Measurements from ENCODE around the gene NCAN. TPM values are rescaled to one million over a fixed set of nuclear protein-coding genes. Genes with fewer than 3 reads are reported as not detected.
"Not testable (repeated sequence)": the region's sequence is repeated elsewhere in the genome, so short reads cannot be mapped to it uniquely, and the experiment has no call there.

The NCAN gene
- total and polyA plus RNA-seq, 2 experiments from 2014 or later: 0.03 TPM; not detected in 1

DNA sequence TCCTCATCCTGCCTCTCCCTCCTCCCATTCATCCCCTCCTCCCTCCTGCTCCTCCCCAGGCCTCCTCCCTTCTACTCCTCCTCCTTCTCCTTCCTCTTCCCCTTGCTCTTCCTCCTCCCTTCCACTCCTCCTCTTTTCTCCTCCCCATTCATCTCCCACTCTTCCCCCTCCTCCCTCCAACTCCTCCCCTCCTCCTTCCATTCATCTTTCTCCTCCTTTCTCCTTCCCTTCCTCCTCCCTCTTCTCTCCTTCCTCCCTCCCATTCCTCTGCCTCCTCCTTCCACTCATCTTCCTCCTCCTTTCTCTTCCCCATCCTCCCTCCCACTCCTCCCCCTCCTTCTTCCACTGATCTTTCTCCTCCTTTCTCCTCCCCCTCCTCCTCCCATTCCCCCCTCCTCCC lies 27.9 kb downstream of the NCAN start:
- Histone ChIP-seq H3K27me3 (no peaks in the 10 kb centered on the region), H3K4me2 (no peak overlapping the region), H4K20me1 (ENCODE audit: insufficient read depth, poor library complexity, severe bottlenecking) (no peaks in the 10 kb centered on the region), H2AFZ (no peak overlapping the region), H3K27ac (no peak overlapping the region), H3K4me1 (ENCODE audit: insufficient read depth) (no peaks in the 10 kb centered on the region), H3K79me2 (no peaks in the 10 kb centered on the region), H3K4me3 (no peak overlapping the region), H3K9me3 (ENCODE audit: low read depth) (no peaks in the 10 kb centered on the region), H3K36me3 (replicated peaks; ENCODE audit: insufficient read depth, low read depth) (no peaks in the 10 kb centered on the region), H3K9me2 (replicated peaks; ENCODE audit: insufficient read depth) (no peaks in the 10 kb centered on the region)
- no peak for TF ChIP-seq EZH2 (IDR thresholded peaks at IDR 0.05; ENCODE audit: borderline replicate concordance)
- TF ChIP-seq, protein P1, sequence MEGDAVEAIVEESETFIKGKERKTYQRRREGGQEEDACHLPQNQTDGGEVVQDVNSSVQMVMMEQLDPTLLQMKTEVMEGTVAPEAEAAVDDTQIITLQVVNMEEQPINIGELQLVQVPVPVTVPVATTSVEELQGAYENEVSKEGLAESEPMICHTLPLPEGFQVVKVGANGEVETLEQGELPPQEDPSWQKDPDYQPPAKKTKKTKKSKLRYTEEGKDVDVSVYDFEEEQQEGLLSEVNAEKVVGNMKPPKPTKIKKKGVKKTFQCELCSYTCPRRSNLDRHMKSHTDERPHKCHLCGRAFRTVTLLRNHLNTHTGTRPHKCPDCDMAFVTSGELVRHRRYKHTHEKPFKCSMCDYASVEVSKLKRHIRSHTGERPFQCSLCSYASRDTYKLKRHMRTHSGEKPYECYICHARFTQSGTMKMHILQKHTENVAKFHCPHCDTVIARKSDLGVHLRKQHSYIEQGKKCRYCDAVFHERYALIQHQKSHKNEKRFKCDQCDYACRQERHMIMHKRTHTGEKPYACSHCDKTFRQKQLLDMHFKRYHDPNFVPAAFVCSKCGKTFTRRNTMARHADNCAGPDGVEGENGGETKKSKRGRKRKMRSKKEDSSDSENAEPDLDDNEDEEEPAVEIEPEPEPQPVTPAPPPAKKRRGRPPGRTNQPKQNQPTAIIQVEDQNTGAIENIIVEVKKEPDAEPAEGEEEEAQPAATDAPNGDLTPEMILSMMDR (IDR thresholded peaks at IDR 0.05; ENCODE audit: poor library complexity): no peak
- TF ChIP-seq EZH2phosphoT487 (IDR thresholded peaks at IDR 0.05; ENCODE audit: low read depth, severe bottlenecking, unreplicated experiment): no peak
- no peak for DNase-seq (ENCODE audit: low spot score)

DNA sequence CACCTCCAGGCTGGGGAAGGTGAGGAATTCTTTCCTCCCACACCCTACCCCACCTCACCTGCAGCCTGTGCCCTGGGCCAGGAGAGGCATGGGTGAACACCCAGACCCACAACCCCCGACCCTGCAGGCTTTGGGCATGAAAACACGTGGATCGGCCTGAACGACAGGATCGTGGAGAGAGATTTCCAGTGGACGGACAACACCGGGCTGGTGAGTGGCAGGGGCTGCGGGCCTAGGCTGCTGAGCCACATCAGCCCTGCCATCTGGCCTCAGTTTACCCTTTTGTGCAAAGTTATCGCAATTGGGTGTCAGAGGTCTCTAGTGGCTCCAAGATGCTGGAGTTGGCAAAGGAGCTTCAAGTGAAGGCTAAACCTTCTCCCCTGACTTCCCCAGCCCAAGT lies 28.7 kb downstream of the NCAN start:
- Histone ChIP-seq H3K4me2 (no peak overlapping the region), H3K4me3 (no peak overlapping the region), H3K4me1 (ENCODE audit: insufficient read depth) (no peaks in the 10 kb centered on the region), H3K27me3 (no peaks in the 10 kb centered on the region), H3K9me2 (replicated peaks; ENCODE audit: insufficient read depth) (no peaks in the 10 kb centered on the region), H4K20me1 (ENCODE audit: insufficient read depth, poor library complexity, severe bottlenecking) (no peaks in the 10 kb centered on the region), H3K27ac (no peak overlapping the region), H2AFZ (no peak overlapping the region), H3K36me3 (replicated peaks; ENCODE audit: insufficient read depth, low read depth) (no peaks in the 10 kb centered on the region), H3K9me3 (ENCODE audit: low read depth) (no peaks in the 10 kb centered on the region), H3K79me2 (no peaks in the 10 kb centered on the region)
- WGBS (ENCODE audit: low lambda C conversion rate, missing lambda C conversion rate): 86% methylated on average over 9 of the region's 9 CpGs
- no peak for DNase-seq (ENCODE audit: low spot score)
- TF ChIP-seq EZH2 (IDR thresholded peaks at IDR 0.05; ENCODE audit: borderline replicate concordance) (no peak), EZH2phosphoT487 (IDR thresholded peaks at IDR 0.05; ENCODE audit: low read depth, severe bottlenecking, unreplicated experiment) (no peak)
- TF ChIP-seq, protein P1 (IDR thresholded peaks at IDR 0.05; ENCODE audit: poor library complexity): no peak

DNA sequence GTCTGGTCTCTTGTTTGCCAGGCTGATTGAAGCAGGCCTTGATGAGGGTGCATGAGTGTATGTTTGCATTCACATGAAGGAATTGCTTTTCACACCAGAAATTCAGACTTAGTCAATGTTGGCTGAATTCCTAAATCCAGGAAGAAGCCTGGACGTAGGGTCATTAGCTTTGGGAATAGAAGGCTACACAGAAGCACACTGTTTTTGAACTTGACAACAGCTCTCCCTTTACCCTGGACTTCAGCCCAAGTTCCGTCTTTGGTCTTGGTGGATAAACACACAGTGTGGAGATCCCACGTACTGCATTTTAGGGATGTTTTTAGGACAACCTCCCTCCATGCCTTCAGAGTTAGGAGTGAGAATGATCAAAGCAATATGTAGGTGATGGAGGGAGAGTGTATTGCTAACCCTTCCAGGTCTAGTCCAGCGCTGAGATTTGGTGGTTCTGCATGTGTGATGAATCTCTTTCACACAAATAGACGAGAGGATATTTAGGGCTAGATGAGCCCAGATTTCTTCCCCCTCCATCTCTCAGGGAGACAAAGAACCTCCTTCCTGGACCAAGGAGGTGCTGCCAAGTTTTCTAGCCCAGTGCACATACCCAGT lies 38.5 kb downstream of the NCAN start:
- Histone ChIP-seq H3K9me2 (replicated peaks; ENCODE audit: insufficient read depth) (no peaks in the 10 kb centered on the region), H3K27ac (no peak overlapping the region), H3K9me3 (ENCODE audit: low read depth) (no peaks in the 10 kb centered on the region), H3K27me3 (peaks cover 29% of the 10 kb centered on the region), H3K79me2 (no peaks in the 10 kb centered on the region), H3K4me2 (no peak overlapping the region), H4K20me1 (ENCODE audit: insufficient read depth, poor library complexity, severe bottlenecking) (no peaks in the 10 kb centered on the region), H3K4me1 (ENCODE audit: insufficient read depth) (no peaks in the 10 kb centered on the region), H3K4me3 (no peak overlapping the region), H3K36me3 (replicated peaks; ENCODE audit: insufficient read depth, low read depth) (no peaks in the 10 kb centered on the region), H2AFZ (no peak overlapping the region)
- no peak for TF ChIP-seq EZH2 (IDR thresholded peaks at IDR 0.05; ENCODE audit: borderline replicate concordance)
- TF ChIP-seq, protein P1 (IDR thresholded peaks at IDR 0.05; ENCODE audit: poor library complexity): no peak
- TF ChIP-seq EZH2phosphoT487 (IDR thresholded peaks at IDR 0.05; ENCODE audit: low read depth, severe bottlenecking, unreplicated experiment): no peak
- WGBS (ENCODE audit: low lambda C conversion rate, missing lambda C conversion rate): 77% methylated on average over 5 of the region's 5 CpGs
- no peak for DNase-seq (ENCODE audit: low spot score)

DNA sequence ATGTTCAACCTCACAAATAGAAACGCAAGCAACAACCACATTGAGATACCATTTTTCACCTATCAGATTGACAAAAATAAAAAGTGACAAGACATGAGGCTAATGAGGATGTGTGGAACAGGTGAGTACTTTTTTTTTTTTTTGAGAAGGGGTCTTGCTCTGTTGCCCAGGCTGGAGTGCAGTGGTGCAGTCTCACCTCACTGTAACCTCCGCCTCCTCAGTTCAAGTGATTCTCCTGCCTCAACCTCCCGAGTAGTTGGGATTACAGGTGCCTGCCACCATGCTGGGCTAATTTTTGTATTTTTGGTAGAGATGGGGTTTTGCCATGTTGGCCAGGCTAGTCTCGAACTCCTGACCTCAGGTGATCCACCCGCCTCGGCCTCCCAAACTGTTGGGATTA lies 41.7 kb downstream of the NCAN start:
- not testable (repeated sequence) for DNase-seq (ENCODE audit: low spot score); H3K36me3 ChIP-seq (replicated peaks; ENCODE audit: insufficient read depth, low read depth); H3K4me2 ChIP-seq; H3K79me2 ChIP-seq; H3K9me3 ChIP-seq (ENCODE audit: low read depth); H3K4me3 ChIP-seq; H3K4me1 ChIP-seq (ENCODE audit: insufficient read depth); H4K20me1 ChIP-seq (ENCODE audit: insufficient read depth, poor library complexity, severe bottlenecking); H2AFZ ChIP-seq; H3K27ac ChIP-seq; H3K9me2 ChIP-seq (replicated peaks; ENCODE audit: insufficient read depth)
- 92% methylated on average over 6 of the region's 6 CpGs for WGBS (ENCODE audit: low lambda C conversion rate, missing lambda C conversion rate)
- H3K27me3 ChIP-seq: peaks cover 31% of the 10 kb centered on the region
